ENCODE data around the gene RELB. TPM values are rescaled to one million over a fixed set of nuclear protein-coding genes. Genes with fewer than 3 reads are reported as not detected.

RELB gene
- total RNA-seq, 3 donors from 2014 or later (not counting 1 experiment from before 2014, with no cell fraction given): 92.4 to 119 (median 105) TPM

- H3K4me1 ChIP-seq (ENCODE audit: control insufficient read depth, insufficient read depth, low read length): peaks cover 26% of the 10 kb centered on the region
- H3K4me3 ChIP-seq (ENCODE audit: low read length): no peak overlapping the region
- Mint-ChIP-seq H3K9me3 (no peaks in the 10 kb centered on the region), H3K27me3 (ENCODE audit: low read depth in 2 of 2) (no peaks in the 10 kb centered on the region), H3K36me3 (no peaks in the 10 kb centered on the region), H3K27ac (peak overlapping the region; percentile 13 to 43), H3K4me3 (no peak overlapping the region), H3K4me1 (peaks cover 35 to 48% of the 10 kb centered on the region in 2 donors)
- H3K27me3 ChIP-seq (ENCODE audit: control insufficient read depth, insufficient read depth, low read length): no peaks in the 10 kb centered on the region
- no peaks in the 10 kb centered on the region for H3K9me3 ChIP-seq (ENCODE audit: control insufficient read depth, insufficient read depth, low read length)
- intact Hi-C loops (cut with micrococcal nuclease): loop anchor here (10.0 kb wide), 1 partner anchor 245 kb away; the partner anchor contains the start of gene BCAM
- no peak for TF ChIP-seq CTCF (IDR thresholded peaks at IDR 0.05)
- no peak for ATAC-seq
- no peak overlapping the region for H3K27ac ChIP-seq (ENCODE audit: low read length)
- no peak for DNase-seq
- WGBS (ENCODE audit: insufficient coverage): 96% methylated on average over 6 of the region's 6 CpGs
- H3K36me3 ChIP-seq (ENCODE audit: control insufficient read depth, insufficient read depth, low read length): peaks cover 33% of the 10 kb centered on the region
Observed at GRCh38 chr19:45050036-45050435, 48.8 kb downstream of the RELB start.

- DNase-seq: no peak
- ATAC-seq: peak in 1 of 3 donors; percentile 18
- H3K27ac Mint-ChIP-seq: peak overlapping the region in 1 of 2 donors; percentile 10
- no peaks in the 10 kb centered on the region for H3K27me3 Mint-ChIP-seq (ENCODE audit: low read depth in 2 of 2)
- H3K36me3 ChIP-seq (ENCODE audit: control insufficient read depth, insufficient read depth, low read length): peaks cover 38% of the 10 kb centered on the region
- H3K4me3 Mint-ChIP-seq: no peak overlapping the region
- peaks cover 15 to 32% of the 10 kb centered on the region in 2 donors for H3K4me1 Mint-ChIP-seq
- peak overlapping the region; percentile 34 for H3K27ac ChIP-seq (ENCODE audit: low read length)
- no peaks in the 10 kb centered on the region for H3K9me3 Mint-ChIP-seq
- no peak for TF ChIP-seq CTCF (IDR thresholded peaks at IDR 0.05)
- intact Hi-C loops (cut with micrococcal nuclease): loop anchor here (10.0 kb wide), 1 partner anchor 247 kb away; the partner anchor contains the start of gene BCAM
- no peaks in the 10 kb centered on the region for H3K9me3 ChIP-seq (ENCODE audit: control insufficient read depth, insufficient read depth, low read length)
- WGBS (ENCODE audit: insufficient coverage): 72% methylated on average over 9 of the region's 9 CpGs
- no peaks in the 10 kb centered on the region for H3K36me3 Mint-ChIP-seq
- H3K27me3 ChIP-seq (ENCODE audit: control insufficient read depth, insufficient read depth, low read length): no peaks in the 10 kb centered on the region
- peaks cover 19% of the 10 kb centered on the region for H3K4me1 ChIP-seq (ENCODE audit: control insufficient read depth, insufficient read depth, low read length)
- H3K4me3 ChIP-seq (ENCODE audit: low read length): no peak overlapping the region
Observed at GRCh38 chr19:45051929-45052579, 50.8 kb downstream of the RELB start.

DNA sequence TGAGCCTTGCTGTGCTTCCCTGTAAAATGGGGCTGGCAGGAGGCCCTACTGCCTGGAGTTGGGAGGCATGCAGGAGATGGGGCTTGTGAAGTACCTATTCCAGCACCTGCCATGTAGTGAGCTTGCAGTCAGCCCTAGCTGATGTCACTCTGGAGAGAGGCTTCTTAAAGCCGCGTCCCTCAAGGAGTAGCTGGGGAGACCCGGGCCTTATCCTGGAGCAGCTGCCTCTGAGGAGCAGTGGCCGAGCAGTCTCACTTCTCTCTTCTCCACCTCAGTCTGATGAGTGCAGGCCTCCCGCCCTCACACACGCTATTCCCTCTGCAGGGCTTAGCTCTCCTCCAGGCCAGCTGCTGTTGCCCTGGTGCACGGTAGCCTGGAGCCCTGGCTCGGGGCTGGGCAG lies 55.6 kb downstream of the RELB start:
- no peak overlapping the region for H3K4me3 ChIP-seq (ENCODE audit: low read length)
- H3K36me3 Mint-ChIP-seq: no peaks in the 10 kb centered on the region
- peaks cover 8 to 28% of the 10 kb centered on the region in 2 donors for H3K4me1 Mint-ChIP-seq
- peaks cover 11% of the 10 kb centered on the region for H3K4me1 ChIP-seq (ENCODE audit: control insufficient read depth, insufficient read depth, low read length)
- H3K36me3 ChIP-seq (ENCODE audit: control insufficient read depth, insufficient read depth, low read length): peaks cover 82% of the 10 kb centered on the region
- no peaks in the 10 kb centered on the region for H3K27me3 Mint-ChIP-seq (ENCODE audit: low read depth in 2 of 2)
- no peaks in the 10 kb centered on the region for H3K9me3 ChIP-seq (ENCODE audit: control insufficient read depth, insufficient read depth, low read length)
- intact Hi-C loops (cut with micrococcal nuclease): loop anchor here (10.0 kb wide), 1 partner anchor 252 kb away; the partner anchor contains the start of gene BCAM
- DNase-seq: no peak
- no peak overlapping the region for H3K4me3 Mint-ChIP-seq
- WGBS (ENCODE audit: insufficient coverage): 91% methylated on average over 8 of the region's 8 CpGs
- H3K27ac Mint-ChIP-seq: no peak overlapping the region
- no peak overlapping the region for H3K27ac ChIP-seq (ENCODE audit: low read length)
- no peak for ATAC-seq
- TF ChIP-seq CTCF (IDR thresholded peaks at IDR 0.05): no peak
- H3K9me3 Mint-ChIP-seq: no peaks in the 10 kb centered on the region
- no peaks in the 10 kb centered on the region for H3K27me3 ChIP-seq (ENCODE audit: control insufficient read depth, insufficient read depth, low read length)
